HUES64 (cell line): ENCODE measurements around the gene CCDC144A.
"Not testable (repeated sequence)": the region's sequence is repeated elsewhere in the genome, so short reads cannot be mapped to it uniquely, and the experiment has no call there.

Source experiments
- H3K27ac ChIP-seq: 2 replicates; pipeline ENCODE4 v1.7.0; 2013; ENCODE audit warnings: low read depth, low read length, inconsistent platforms
- H3K27me3 ChIP-seq: 2 replicates; pipeline ENCODE4 v1.6.1; 2013; ENCODE audit warnings: mild to moderate bottlenecking, low read length; ENCODE audit not compliant: insufficient read depth
- H3K36me3 ChIP-seq: 2 replicates; pipeline ENCODE4 v1.6.1; 2013; ENCODE audit warnings: mild to moderate bottlenecking, low read length; ENCODE audit not compliant: insufficient read depth
- H3K4me1 ChIP-seq: 2 replicates; pipeline ENCODE4 v1.6.1; 2013; ENCODE audit warnings: mild to moderate bottlenecking, low read length, moderate library complexity; ENCODE audit not compliant: insufficient read depth
- H3K4me3 ChIP-seq: 2 replicates; pipeline ENCODE4 v1.5.1; 2013; ENCODE audit warnings: mild to moderate bottlenecking, low read length, moderate library complexity
- H3K9ac ChIP-seq: 2 replicates; pipeline ENCODE4 v1.6.1; 2013; ENCODE audit warnings: mild to moderate bottlenecking, low read depth, low read length
- H3K9me3 ChIP-seq: 2 replicates; pipeline ENCODE4 v1.6.1; 2013; ENCODE audit warnings: low read depth, low read length; ENCODE audit not compliant: insufficient read depth
- WGBS: fragments of 150-250, 120-280 bp; methylation state at CpG from one replicate; pipeline ENCODE4 v1.1.7; 2013; ENCODE audit warnings: missing lambda C conversion rate; 5-methylcytosine and 5-hydroxymethylcytosine counted together

Gene CCDC144A

DNA sequence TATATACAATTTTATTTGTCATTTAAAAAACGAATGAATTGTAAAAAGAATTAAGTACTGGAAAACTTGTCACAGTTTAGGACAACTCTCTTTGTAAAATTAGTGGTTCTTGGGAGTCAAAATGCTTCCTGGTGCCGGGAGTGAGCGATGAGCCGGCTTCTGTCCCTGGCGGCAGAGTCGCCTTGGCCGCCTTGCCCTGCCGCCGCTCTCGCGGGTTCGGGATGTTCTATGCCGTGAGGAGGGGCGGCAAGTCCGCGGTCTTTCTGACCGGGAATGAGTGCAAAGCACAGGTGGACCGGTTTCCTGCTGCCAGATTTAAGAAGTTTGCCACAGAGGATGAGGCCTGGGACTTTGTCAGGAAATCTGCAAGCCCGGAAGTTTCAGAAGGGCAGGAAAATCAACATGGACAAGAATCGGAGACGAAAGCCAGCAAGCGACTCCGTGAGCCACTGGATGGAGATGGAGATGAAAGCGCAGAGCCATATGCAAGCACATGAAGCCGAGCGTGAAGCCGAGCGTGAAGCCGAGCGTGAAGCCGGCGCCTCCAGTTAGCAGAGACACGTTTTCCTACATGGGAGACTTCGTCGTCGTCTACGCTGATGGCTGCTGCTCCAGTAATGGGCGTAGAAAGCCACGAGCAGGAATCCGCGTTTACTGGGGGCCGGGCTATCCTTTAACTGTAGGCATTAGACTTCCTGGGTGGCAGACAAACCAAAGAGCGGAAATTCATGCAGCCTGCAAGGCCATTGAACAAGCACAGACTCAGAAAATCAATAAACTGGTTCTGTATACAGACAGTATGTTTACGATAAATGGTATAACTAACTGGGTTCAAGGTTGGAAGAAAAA, 6.5 kb upstream of the CCDC144A start:
- not testable (repeated sequence) for H3K4me3 ChIP-seq, H3K27ac ChIP-seq, H3K27me3 ChIP-seq, H3K9me3 ChIP-seq, H3K36me3 ChIP-seq, H3K9ac ChIP-seq
- peaks cover 14% of the 10 kb centered on the region for H3K4me1 ChIP-seq
- WGBS: 88% methylated on average over 44 of the region's 44 CpGs

GRCh38 chr17:16686019-16686418, 4.0 kb upstream of the CCDC144A start:
- H3K36me3 ChIP-seq, H3K9me3 ChIP-seq, H3K9ac ChIP-seq, H3K4me3 ChIP-seq, H3K27me3 ChIP-seq: not testable (repeated sequence)
- peak overlapping the region; percentile 45; the same call in 1 of the 2 replicates for H3K27ac ChIP-seq
- no CpG with 5 or more reads among the region's 4 CpGs for WGBS
- peaks cover 14% of the 10 kb centered on the region for H3K4me1 ChIP-seq

DNA sequence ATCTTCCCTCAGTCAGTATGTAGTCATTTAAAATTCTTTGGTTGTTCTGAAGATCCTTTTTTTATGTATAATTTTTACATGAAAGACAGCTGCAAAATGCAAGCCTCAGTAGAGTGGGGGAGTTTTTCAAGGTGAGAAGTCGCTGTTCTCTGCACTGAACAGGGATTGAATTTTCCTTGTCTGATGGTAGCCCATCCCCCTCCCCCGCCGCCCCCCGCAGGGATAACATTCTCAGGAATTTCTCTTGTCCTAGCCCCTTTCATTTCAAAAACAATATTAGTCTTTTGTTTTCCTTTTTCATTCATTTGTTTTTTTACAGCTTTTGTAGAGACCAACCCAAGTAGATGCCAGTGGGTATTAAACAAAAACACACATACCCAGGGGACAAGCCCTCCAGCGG, 2.9 kb upstream of the CCDC144A start:
- H3K27me3 ChIP-seq, H3K9me3 ChIP-seq, H3K36me3 ChIP-seq, H3K4me3 ChIP-seq: not testable (repeated sequence)
- 2% methylated on average over 4 of the region's 5 CpGs for WGBS
- peak overlapping the region; percentile 91; the same call in 1 of the 2 replicates for H3K27ac ChIP-seq
- peaks cover 14% of the 10 kb centered on the region for H3K4me1 ChIP-seq
- H3K9ac ChIP-seq: peak overlapping the region; percentile 36; the same call in 1 of the 2 replicates

DNA sequence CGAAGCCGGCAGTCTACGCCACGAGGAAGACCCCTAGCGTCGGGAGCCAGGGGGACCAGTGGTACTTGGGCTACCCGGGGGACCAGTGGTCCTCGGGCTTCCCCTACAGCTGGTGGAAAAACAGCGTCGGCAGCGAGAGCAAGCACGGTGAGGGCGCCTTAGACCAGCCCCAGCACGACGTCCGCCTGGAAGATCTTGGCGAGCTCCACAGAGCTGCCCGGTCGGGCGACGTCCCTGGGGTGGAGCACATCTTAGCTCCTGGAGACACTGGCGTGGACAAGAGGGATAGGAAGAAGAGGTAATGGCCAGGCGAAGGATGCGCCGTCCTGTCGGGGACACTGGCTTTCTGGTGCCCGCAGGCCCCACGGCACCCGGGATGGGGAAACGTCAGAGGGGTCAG, 406 bp downstream of the CCDC144A start:
- peaks cover 14% of the 10 kb centered on the region for H3K4me1 ChIP-seq
- 96% methylated on average over 26 of the region's 30 CpGs for WGBS
- not testable (repeated sequence) for H3K36me3 ChIP-seq, H3K27ac ChIP-seq, H3K27me3 ChIP-seq, H3K4me3 ChIP-seq, H3K9ac ChIP-seq, H3K9me3 ChIP-seq

GRCh38 chr17:16697603-16698002, 7.6 kb downstream of the CCDC144A start:
- H3K4me3 ChIP-seq, H3K36me3 ChIP-seq, H3K27ac ChIP-seq, H3K4me1 ChIP-seq, H3K9ac ChIP-seq, H3K9me3 ChIP-seq, H3K27me3 ChIP-seq: not testable (repeated sequence)
- 97% methylated on average over 3 of the region's 5 CpGs for WGBS

DNA sequence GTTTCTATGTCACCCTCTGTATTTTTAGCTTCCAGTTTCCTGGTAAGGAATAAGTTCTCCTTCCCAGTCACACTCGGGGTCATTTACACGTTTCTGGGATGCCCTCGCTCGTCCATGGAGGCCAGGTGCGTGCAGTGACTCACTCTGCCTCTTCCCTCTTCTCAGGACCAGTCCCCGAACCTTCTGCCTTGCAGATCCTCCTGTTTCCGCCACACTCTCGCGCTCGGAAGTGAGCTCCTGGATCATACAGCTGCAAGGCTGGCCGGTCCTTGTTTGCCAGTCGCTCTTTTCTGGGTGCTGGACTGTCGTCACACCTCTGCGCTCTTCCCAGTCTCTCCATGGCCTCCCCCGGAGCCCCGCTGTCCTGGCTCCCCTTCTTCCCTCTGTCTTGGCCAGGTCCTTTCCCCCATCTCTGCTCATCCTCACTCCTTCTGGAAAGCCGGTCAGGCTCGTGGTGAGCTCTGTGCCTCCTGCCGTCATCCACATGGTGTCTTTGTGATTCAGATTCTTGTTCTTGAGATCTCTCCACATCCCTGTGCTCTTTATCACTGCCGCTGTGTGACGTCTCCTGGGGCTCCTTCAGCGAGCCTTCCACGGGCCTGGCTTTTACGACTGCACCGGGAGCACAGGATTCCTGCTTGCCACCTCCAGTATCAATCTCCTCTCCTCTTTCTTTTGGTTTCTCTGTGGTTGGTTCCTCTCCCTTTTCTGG, 55.6 kb downstream of the CCDC144A start:
- peak overlapping the region; percentile 50 for H3K4me3 ChIP-seq
- H3K4me1 ChIP-seq, H3K9me3 ChIP-seq, H3K27ac ChIP-seq, H3K36me3 ChIP-seq: not testable (repeated sequence)
- peaks cover 15% of the 10 kb centered on the region; the same call in 1 of the 2 replicates for H3K27me3 ChIP-seq
- WGBS: under 1% methylated on average over 20 of the region's 25 CpGs
- H3K9ac ChIP-seq: 0 out of 2 replicates have a peak overlapping the region, but pooled peaks have one; percentile 31

DNA sequence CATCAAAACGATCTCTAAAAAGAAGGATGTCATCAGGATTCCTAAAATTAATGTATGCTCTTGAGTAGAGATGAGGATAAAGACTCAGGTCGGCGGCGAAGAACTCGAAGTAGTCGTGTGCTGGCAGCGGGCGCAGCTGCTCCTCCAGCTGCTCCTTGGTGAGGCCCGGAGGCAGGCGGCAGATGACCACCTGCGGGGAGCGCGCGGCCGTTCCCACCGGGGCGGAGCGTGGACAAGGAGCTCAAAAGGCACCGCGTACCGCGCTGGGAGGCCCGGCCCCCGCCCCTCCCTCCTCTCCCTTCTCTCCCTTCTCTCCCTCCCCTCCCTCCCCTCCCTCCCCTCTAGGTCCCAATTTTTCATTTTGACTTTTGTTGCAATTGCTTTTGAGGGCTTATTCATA, 56.5 kb downstream of the CCDC144A start:
- H3K27me3 ChIP-seq: peaks cover 15% of the 10 kb centered on the region; the same call in 1 of the 2 replicates
- H3K27ac ChIP-seq, H3K36me3 ChIP-seq, H3K9me3 ChIP-seq, H3K9ac ChIP-seq, H3K4me1 ChIP-seq: not testable (repeated sequence)
- peak overlapping the region; percentile 50; the same call in 1 of the 2 replicates for H3K4me3 ChIP-seq
- 3% methylated on average over 13 of the region's 24 CpGs for WGBS

DNA sequence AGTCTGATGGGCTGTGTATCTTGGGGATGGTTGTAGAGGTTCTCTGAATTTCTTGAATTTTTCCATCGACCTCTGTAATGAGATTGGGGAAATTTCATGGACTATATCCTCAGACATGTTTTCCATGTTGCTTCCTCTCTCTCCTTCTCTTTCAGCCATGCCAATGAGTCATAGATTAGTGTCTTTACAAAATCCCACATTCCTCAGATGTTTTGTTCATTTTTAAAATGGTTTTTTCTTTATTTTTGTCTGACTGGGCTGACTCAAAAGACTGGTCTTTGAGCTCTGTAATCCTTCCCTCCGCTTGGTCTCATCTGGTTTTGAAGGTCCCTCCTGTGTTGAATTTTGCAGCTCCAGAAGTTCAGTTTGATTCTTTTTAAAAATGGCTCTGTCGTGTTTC, 60.5 kb downstream of the CCDC144A start:
- H3K9ac ChIP-seq, H3K36me3 ChIP-seq, H3K4me3 ChIP-seq, H3K27ac ChIP-seq, H3K27me3 ChIP-seq, H3K9me3 ChIP-seq, H3K4me1 ChIP-seq: not testable (repeated sequence)
- no CpG with 5 or more reads among the region's 3 CpGs for WGBS

GRCh38 chr17:16751224-16751923, 61.3 kb downstream of the CCDC144A start:
- H3K27me3 ChIP-seq, H3K9me3 ChIP-seq, H3K4me3 ChIP-seq, H3K9ac ChIP-seq, H3K4me1 ChIP-seq, H3K27ac ChIP-seq, H3K36me3 ChIP-seq: not testable (repeated sequence)
- WGBS: 48% methylated on average over 4 of the region's 10 CpGs

- WGBS: 90% methylated on average over 9 of the region's 10 CpGs
- H3K9ac ChIP-seq, H3K9me3 ChIP-seq, H3K4me1 ChIP-seq, H3K4me3 ChIP-seq, H3K27ac ChIP-seq, H3K36me3 ChIP-seq, H3K27me3 ChIP-seq: not testable (repeated sequence)
Measured at GRCh38 chr17:16751924-16752287, 61.9 kb downstream of the CCDC144A start.

DNA sequence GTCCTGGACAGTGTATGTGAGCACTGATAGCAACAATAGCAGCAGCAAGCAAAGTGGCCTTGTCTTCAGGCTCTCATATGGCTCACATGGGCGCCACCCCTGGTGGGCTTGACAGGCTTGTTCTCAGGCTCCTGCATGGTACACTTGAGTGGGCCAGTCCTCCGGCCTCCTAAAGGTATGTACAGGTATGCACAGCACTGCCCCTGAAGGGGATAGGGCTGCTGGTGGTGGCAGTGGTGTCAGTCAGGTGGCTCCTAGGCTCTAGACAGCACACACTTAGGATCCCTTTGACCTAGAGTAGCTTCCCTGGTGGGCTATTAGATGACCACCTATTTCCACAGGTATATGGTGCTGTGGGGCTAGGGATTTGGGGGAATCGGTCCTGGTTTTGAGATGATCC, 67.5 kb downstream of the CCDC144A start:
- WGBS: 90% methylated on average over 1 of the region's 3 CpGs

More for the DNA sequence above, 67.5 kb downstream of the CCDC144A start:
- H3K9me3 ChIP-seq, H3K36me3 ChIP-seq, H3K4me1 ChIP-seq, H3K4me3 ChIP-seq, H3K27me3 ChIP-seq, H3K9ac ChIP-seq, H3K27ac ChIP-seq: not testable (repeated sequence)
